ENCODE measurements around the gene BORCS8. TPM values are rescaled to one million over a fixed set of nuclear protein-coding genes. Genes with fewer than 3 reads are reported as not detected.

BORCS8 gene
- total and polyA plus RNA-seq, 2 of the 13 experiments (the other 11 are each of a cell fraction or from before 2014, with no cell fraction given) = 9.6 to 13.3 TPM

DNA sequence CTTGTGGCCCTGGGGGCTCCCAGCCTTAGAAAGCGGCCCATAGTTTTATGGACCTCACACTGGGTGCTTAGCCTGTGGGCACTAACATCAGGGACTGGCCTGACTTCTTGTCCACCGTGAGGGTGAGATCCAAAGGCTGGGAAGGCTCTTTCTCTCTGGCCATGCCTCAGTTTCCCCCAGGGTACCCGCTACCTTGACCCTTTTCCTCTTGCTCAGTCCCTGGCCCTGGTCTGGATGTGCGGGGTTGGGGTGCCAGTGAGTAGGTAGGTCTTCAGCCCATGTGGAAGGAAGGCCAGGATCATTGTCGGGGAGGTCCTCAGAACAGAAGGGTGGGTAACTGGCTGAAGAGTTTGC is 52.1 kb downstream of the BORCS8 start (continued):
- no peak for TF ChIP-seq HNRNPUL1 (IDR thresholded peaks at IDR 0.05; ENCODE audit: low read depth, low read length)
- TF ChIP-seq KLF12 (CRISPR knock-in tag; IDR thresholded peaks at IDR 0.05; ENCODE audit: borderline replicate concordance) = no peak
- peak; percentile 15; the same call in 1 of the 2 replicates for TF ChIP-seq ZNF142 (CRISPR knock-in tag; IDR thresholded peaks at IDR 0.05)
- 0 out of 2 replicates have a peak, but pooled peaks have one; percentile 13 for TF ChIP-seq KMT2B (CRISPR knock-in tag; IDR thresholded peaks at IDR 0.05)
- no peak for TF ChIP-seq BRF2 (CRISPR knock-in tag; IDR thresholded peaks at IDR 0.05)
- no peak for TF ChIP-seq ZNF251 (CRISPR knock-in tag; IDR thresholded peaks at IDR 0.05)
- TF ChIP-seq PAXIP1 (CRISPR knock-in tag; conservative IDR thresholded peaks at IDR 0.05) = 0 out of 2 replicates have a peak, but pooled peaks have one; percentile 12
- TF ChIP-seq ZNF737 (CRISPR knock-in tag; IDR thresholded peaks at IDR 0.05; ENCODE audit: borderline replicate concordance) = no peak
- TF ChIP-seq, protein P1, sequence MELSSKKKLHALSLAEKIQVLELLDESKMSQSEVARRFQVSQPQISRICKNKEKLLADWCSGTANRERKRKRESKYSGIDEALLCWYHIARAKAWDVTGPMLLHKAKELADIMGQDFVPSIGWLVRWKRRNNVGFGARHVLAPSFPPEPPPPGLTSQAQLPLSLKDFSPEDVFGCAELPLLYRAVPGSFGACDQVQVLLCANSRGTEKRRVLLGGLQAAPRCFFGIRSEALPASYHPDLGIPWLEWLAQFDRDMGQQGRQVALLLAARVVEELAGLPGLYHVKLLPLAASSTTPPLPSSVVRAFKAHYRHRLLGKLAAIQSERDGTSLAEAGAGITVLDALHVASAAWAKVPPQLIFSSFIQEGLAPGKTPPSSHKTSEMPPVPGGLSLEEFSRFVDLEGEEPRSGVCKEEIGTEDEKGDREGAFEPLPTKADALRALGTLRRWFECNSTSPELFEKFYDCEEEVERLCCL (CRISPR knock-in tag; IDR thresholded peaks at IDR 0.05; ENCODE audit: borderline replicate concordance) = no peak
- TF ChIP-seq, protein P2, sequence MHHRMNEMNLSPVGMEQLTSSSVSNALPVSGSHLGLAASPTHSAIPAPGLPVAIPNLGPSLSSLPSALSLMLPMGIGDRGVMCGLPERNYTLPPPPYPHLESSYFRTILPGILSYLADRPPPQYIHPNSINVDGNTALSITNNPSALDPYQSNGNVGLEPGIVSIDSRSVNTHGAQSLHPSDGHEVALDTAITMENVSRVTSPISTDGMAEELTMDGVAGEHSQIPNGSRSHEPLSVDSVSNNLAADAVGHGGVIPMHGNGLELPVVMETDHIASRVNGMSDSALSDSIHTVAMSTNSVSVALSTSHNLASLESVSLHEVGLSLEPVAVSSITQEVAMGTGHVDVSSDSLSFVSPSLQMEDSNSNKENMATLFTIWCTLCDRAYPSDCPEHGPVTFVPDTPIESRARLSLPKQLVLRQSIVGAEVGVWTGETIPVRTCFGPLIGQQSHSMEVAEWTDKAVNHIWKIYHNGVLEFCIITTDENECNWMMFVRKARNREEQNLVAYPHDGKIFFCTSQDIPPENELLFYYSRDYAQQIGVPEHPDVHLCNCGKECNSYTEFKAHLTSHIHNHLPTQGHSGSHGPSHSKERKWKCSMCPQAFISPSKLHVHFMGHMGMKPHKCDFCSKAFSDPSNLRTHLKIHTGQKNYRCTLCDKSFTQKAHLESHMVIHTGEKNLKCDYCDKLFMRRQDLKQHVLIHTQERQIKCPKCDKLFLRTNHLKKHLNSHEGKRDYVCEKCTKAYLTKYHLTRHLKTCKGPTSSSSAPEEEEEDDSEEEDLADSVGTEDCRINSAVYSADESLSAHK (CRISPR knock-in tag; IDR thresholded peaks at IDR 0.05; ENCODE audit: borderline replicate concordance) = no peak
- TF ChIP-seq TSC22D2 (CRISPR knock-in tag; IDR thresholded peaks at IDR 0.05; ENCODE audit: borderline replicate concordance) = no peak
